HS-5 (cell line): ENCODE measurements around the gene FOXC1.

Experiments used
- DNase-seq: peaks from one replicate; pipeline ENCODE4 v3.0.0-alpha.2; 2012; ENCODE audit warnings: low read depth

FOXC1 gene

GRCh38 chr6:1584996-1585668 is 24.6 kb upstream of the FOXC1 start:
- DNase-seq: no peak

- no peak for DNase-seq
These were observed 24.1 kb upstream of the FOXC1 start for GRCh38 chr6:1585669-1586049.

- no peak for DNase-seq
These were observed 23.5 kb upstream of the FOXC1 start for GRCh38 chr6:1586256-1586655.

GRCh38 chr6:1586861-1587450 is 22.8 kb upstream of the FOXC1 start:
- no peak for DNase-seq

- no peak for DNase-seq
These were observed 22.2 kb upstream of the FOXC1 start for GRCh38 chr6:1587546-1587945.

GRCh38 chr6:1587977-1588376 is 21.7 kb upstream of the FOXC1 start:
- no peak for DNase-seq

GRCh38 chr6:1589208-1589607 is 20.5 kb upstream of the FOXC1 start:
- DNase-seq: no peak

GRCh38 chr6:1590580-1590979 is 19.1 kb upstream of the FOXC1 start:
- no peak for DNase-seq

GRCh38 chr6:1591243-1591642 is 18.5 kb upstream of the FOXC1 start:
- no peak for DNase-seq

- no peak for DNase-seq
These were observed 17.8 kb upstream of the FOXC1 start for GRCh38 chr6:1591926-1592325.

- DNase-seq: no peak
These were observed 16.9 kb upstream of the FOXC1 start for GRCh38 chr6:1592852-1593251.

- DNase-seq: no peak
These were observed 16.3 kb upstream of the FOXC1 start for GRCh38 chr6:1593286-1593957.

- no peak for DNase-seq
These were observed 15.8 kb upstream of the FOXC1 start for GRCh38 chr6:1593958-1594314.

GRCh38 chr6:1594445-1595200 is 15.1 kb upstream of the FOXC1 start:
- no peak for DNase-seq

GRCh38 chr6:1595271-1596087 is 14.2 kb upstream of the FOXC1 start:
- DNase-seq: no peak

- DNase-seq: no peak
These were observed 13.4 kb upstream of the FOXC1 start for GRCh38 chr6:1596088-1596852.

- no peak for DNase-seq
These were observed 12.5 kb upstream of the FOXC1 start for GRCh38 chr6:1597121-1597744.

GRCh38 chr6:1597924-1598323 is 11.8 kb upstream of the FOXC1 start:
- peak; percentile 50 for DNase-seq

GRCh38 chr6:1598433-1598832 is 11.3 kb upstream of the FOXC1 start:
- DNase-seq: no peak

- DNase-seq: no peak
These were observed 10.8 kb upstream of the FOXC1 start for GRCh38 chr6:1598886-1599285.

GRCh38 chr6:1599469-1599868 is 10.2 kb upstream of the FOXC1 start:
- DNase-seq: no peak
